H1 (cell line): ENCODE data around the gene COA1. TPM values are rescaled to one million over a fixed set of nuclear protein-coding genes. Genes with fewer than 3 reads are reported as not detected.

Experiments
- CTCF ChIA-PET: fragments of 300-600 bp; sonication (Branson Sonifier 250); formaldehyde crosslinking; loops from one replicate; lab custom pipeline; 2021; ENCODE audit not compliant: partially characterized antibody; lab: Charles Lee
- POLR2A ChIA-PET: fragments of 300-600 bp; sonication (Branson Sonifier 250); formaldehyde crosslinking; loops from one replicate; lab custom pipeline; 2021; ENCODE audit warnings: inconsistent platforms; ENCODE audit not compliant: partially characterized antibody; lab: Charles Lee
- DNase-seq, 2 experiments: peaks; one replicate each; pipeline versions ENCODE4 v3.0.0 to v3.0.0-alpha.2; 2010 to 2022; ENCODE audit warnings: low spot score in 2 of 2, low read depth in 1 of 2, mixed read lengths in 1 of 2
- FAIRE-seq: peaks from 2 replicates; lab custom pipeline; 2011; peaks lifted over from hg19 to GRCh38; lab: Jason Lieb, UNC
- H2AFZ ChIP-seq: 2 replicates; pipeline ENCODE4 v1.8.1; 2012; ENCODE audit warnings: low read length, inconsistent platforms
- H2AK5ac ChIP-seq: 2 replicates; pipeline ENCODE4 v1.6.1; 2013; ENCODE audit warnings: low read depth, low read length
- H2BK120ac ChIP-seq: replicated peaks from 2 replicates; pipeline ENCODE3; 2013; ENCODE audit warnings: low read depth, low read length, inconsistent platforms
- H2BK12ac ChIP-seq: 2 replicates; pipeline ENCODE4 v1.6.1; 2013; ENCODE audit warnings: low read depth, low read length
- H2BK15ac ChIP-seq: 2 replicates; pipeline ENCODE4 v1.6.1; 2013; ENCODE audit warnings: low read length
- H2BK20ac ChIP-seq: 2 replicates; pipeline ENCODE4 v1.6.1; 2013; ENCODE audit warnings: low read length
- H2BK5ac ChIP-seq: 2 replicates; pipeline ENCODE4 v1.6.1; 2013; ENCODE audit warnings: low read depth, low read length
- H3K14ac ChIP-seq: 2 replicates; pipeline ENCODE4 v1.6.1; 2013; ENCODE audit warnings: inconsistent platforms; ENCODE audit not compliant: insufficient read length
- H3K18ac ChIP-seq: 2 replicates; pipeline ENCODE4 v1.6.1; 2013; ENCODE audit warnings: low read length; ENCODE audit errors: extremely low read depth
- H3K23ac ChIP-seq: 2 replicates; pipeline ENCODE4 v1.6.1; 2013; ENCODE audit warnings: inconsistent platforms; ENCODE audit not compliant: insufficient read length
- H3K23me2 ChIP-seq: 2 replicates; pipeline ENCODE4 v1.6.1; 2013; ENCODE audit warnings: low read depth, low read length
- H3K27ac ChIP-seq: 2 replicates; pipeline ENCODE4 v1.6.1; 2011; ENCODE audit warnings: low read depth, low read length, inconsistent platforms
- H3K27me3 ChIP-seq, 4 experiments: replicated peaks in 1 of 4; 1 replicate in 1 of 4; 2 replicates in 3 of 4; pipeline versions ENCODE4 v1.6.1 to v1.8.1; 2011 to 2013; ENCODE audit warnings: low read length in 3 of 4, mild to moderate bottlenecking in 3 of 4, inconsistent platforms in 2 of 4, mixed read lengths in 2 of 4, moderate library complexity in 1 of 4; ENCODE audit not compliant: control insufficient read depth in 3 of 4, insufficient read depth in 3 of 4; ENCODE audit errors: extremely low read depth in 1 of 4
- H3K36me3 ChIP-seq, 4 experiments: 2 replicates each; pipeline versions ENCODE4 v1.6.1 to v1.8.1; 2011 to 2013; ENCODE audit warnings: mild to moderate bottlenecking in 4 of 4, low read length in 3 of 4, moderate library complexity in 2 of 4, control low read depth in 1 of 4, inconsistent platforms in 1 of 4; ENCODE audit not compliant: insufficient read depth in 4 of 4, control insufficient read depth in 2 of 4
- H3K4ac ChIP-seq: replicated peaks from 2 replicates; pipeline ENCODE3; 2013; ENCODE audit warnings: low read length, low read depth, mixed read lengths, inconsistent platforms; ENCODE audit not compliant: insufficient read length
- H3K4me1 ChIP-seq, 4 experiments: replicated peaks in 1 of 4; 1 replicate in 1 of 4; 2 replicates in 3 of 4; pipeline versions ENCODE4 v1.6.1 to v1.8.1; 2011 to 2013; ENCODE audit warnings: low read length in 3 of 4, inconsistent platforms in 2 of 4, mixed read lengths in 1 of 4; ENCODE audit not compliant: insufficient read depth in 4 of 4, control insufficient read depth in 3 of 4
- H3K4me2 ChIP-seq, 2 experiments: 2 replicates each; pipeline versions ENCODE4 v1.6.1 to v1.8.1; 2011 to 2013; ENCODE audit warnings: low read depth in 2 of 2, low read length in 2 of 2, control low read depth in 1 of 2, inconsistent platforms in 1 of 2, mild to moderate bottlenecking in 1 of 2; ENCODE audit not compliant: insufficient read depth in 1 of 2
- H3K4me3 ChIP-seq, 4 experiments: fragments of 200-600, 300-600 bp in 1 of 4; sonication (generic), shearing (Covaris generic), sonication (Bioruptor Twin) in 1 of 4; 2 replicates each; pipeline versions ENCODE4 v1.5.1 to v1.8.1; 2011 to 2016; ENCODE audit warnings: low read length in 4 of 4, low read depth in 3 of 4, control low read depth in 2 of 4, inconsistent platforms in 2 of 4, mild to moderate bottlenecking in 2 of 4, mixed read lengths in 1 of 4, moderate library complexity in 1 of 4; ENCODE audit not compliant: insufficient read depth in 2 of 4; ENCODE audit errors: extremely low read depth in 1 of 4
- H3K56ac ChIP-seq: replicated peaks from 2 replicates; pipeline ENCODE3; 2013; ENCODE audit warnings: low read depth, mild to moderate bottlenecking, mixed read lengths, low read length, inconsistent platforms; ENCODE audit not compliant: insufficient read length
- H3K79me1 ChIP-seq: 2 replicates; pipeline ENCODE4 v1.6.1; 2013; ENCODE audit warnings: low read depth, low read length, control low read depth
- H3K79me2 ChIP-seq, 2 experiments: 2 replicates each; pipeline versions ENCODE4 v1.6.1 to v1.8.1; 2012 to 2013; ENCODE audit warnings: low read length in 2 of 2, mild to moderate bottlenecking in 2 of 2, inconsistent platforms in 1 of 2; ENCODE audit not compliant: insufficient read depth in 2 of 2, control insufficient read depth in 1 of 2
- H3K9ac ChIP-seq, 4 experiments: replicated peaks in 1 of 4; 1 replicate in 1 of 4; 2 replicates in 3 of 4; pipeline versions ENCODE4 v1.6.1 to v1.8.1; 2011 to 2013; ENCODE audit warnings: low read depth in 3 of 4, low read length in 3 of 4, control low read depth in 2 of 4, mild to moderate bottlenecking in 2 of 4, moderate library complexity in 2 of 4, inconsistent platforms in 1 of 4; ENCODE audit errors: extremely low read depth in 1 of 4
- H3K9me3 ChIP-seq, 2 experiments: 2 replicates each; pipeline versions ENCODE4 v1.6.1 to v1.8.1; 2012 to 2013; ENCODE audit warnings: mild to moderate bottlenecking in 2 of 2, moderate library complexity in 2 of 2, control low read depth in 1 of 2, inconsistent platforms in 1 of 2, low read depth in 1 of 2, low read length in 1 of 2, mixed read lengths in 1 of 2; ENCODE audit not compliant: insufficient read depth in 2 of 2
- H4K20me1 ChIP-seq, 2 experiments: replicated peaks in 1 of 2; 2 replicates each; pipeline versions ENCODE3 to v1.8.1; 2011 to 2013; ENCODE audit warnings: inconsistent platforms in 2 of 2, low read length in 2 of 2, mild to moderate bottlenecking in 1 of 2; ENCODE audit not compliant: insufficient read depth in 2 of 2, control insufficient read depth in 1 of 2
- H4K5ac ChIP-seq: 2 replicates; pipeline ENCODE4 v1.6.1; 2013; ENCODE audit warnings: low read length, low read depth, mixed read lengths, inconsistent platforms; ENCODE audit not compliant: insufficient read length
- H4K8ac ChIP-seq: 2 replicates; pipeline ENCODE4 v1.8.0; 2013; ENCODE audit warnings: mild to moderate bottlenecking, moderate library complexity, low read length, inconsistent platforms; ENCODE audit not compliant: insufficient read depth; ENCODE audit errors: extremely low read depth
- H4K91ac ChIP-seq: replicated peaks from 2 replicates; pipeline ENCODE3; 2013; ENCODE audit warnings: low read length, mixed read lengths, inconsistent platforms; ENCODE audit not compliant: insufficient read length
- BRCA1 ChIP-seq: IDR thresholded peaks from 2 replicates; pipeline ENCODE4 v1.6.1; 2012; ENCODE audit warnings: low read depth, low read length, improper control_type of control experiment
- CREB1 ChIP-seq: IDR thresholded peaks from 2 replicates; pipeline ENCODE4 v1.6.1; 2012; ENCODE audit warnings: inconsistent platforms
- EGR1 ChIP-seq: IDR thresholded peaks from 2 replicates; pipeline ENCODE4 v1.6.1; 2011; ENCODE audit warnings: low read depth, low read length, borderline replicate concordance
- GABPA ChIP-seq: IDR thresholded peaks from 2 replicates; pipeline ENCODE4 v1.6.1; 2011; ENCODE audit warnings: mild to moderate bottlenecking, low read length, moderate library complexity, borderline replicate concordance; ENCODE audit not compliant: insufficient read depth
- GTF2F1 ChIP-seq: IDR thresholded peaks from 2 replicates; pipeline ENCODE4 v1.6.1; 2012; ENCODE audit warnings: low read depth, low read length, improper control_type of control experiment, borderline replicate concordance
- JUN ChIP-seq: IDR thresholded peaks from 2 replicates; pipeline ENCODE4 v1.6.1; 2011; ENCODE audit warnings: low read depth, mild to moderate bottlenecking, improper control_type of control experiment, low read length
- NRF1 ChIP-seq: IDR thresholded peaks from 2 replicates; pipeline ENCODE4 v1.6.1; 2011; ENCODE audit warnings: mild to moderate bottlenecking, low read depth, low read length, improper control_type of control experiment
- SAP30 ChIP-seq: fragments of 300-600 bp; sonication (generic); IDR thresholded peaks from 2 replicates; pipeline ENCODE4 v1.7.1; 2012; ENCODE audit warnings: low read length, moderate library complexity, mild to moderate bottlenecking, inconsistent platforms; ENCODE audit not compliant: insufficient read depth, insufficient replicate concordance
- SP1 ChIP-seq: IDR thresholded peaks from 2 replicates; pipeline ENCODE4 v1.6.1; 2011; ENCODE audit warnings: low read depth, low read length
- SP2 ChIP-seq: IDR thresholded peaks from 2 replicates; pipeline ENCODE4 v1.6.1; 2012; ENCODE audit warnings: mild to moderate bottlenecking, low read length, inconsistent platforms
- TAF7 ChIP-seq: optimal IDR thresholded peaks from 2 replicates; pipeline ENCODE3; 2011; ENCODE audit warnings: low read depth, mild to moderate bottlenecking, inconsistent platforms, low read length, moderate library complexity, borderline replicate concordance
- WGBS, 2 experiments: shearing (Covaris generic) in 1 of 2; methylation state at CpG; one replicate each; pipeline versions ENCODE4 v1.1.6 to v1.1.7; 2013 to 2015; ENCODE audit warnings: low lambda C conversion rate in 2 of 2, mixed read lengths in 2 of 2, inconsistent platforms in 1 of 2, low coverage in 1 of 2, missing lambda C conversion rate in 1 of 2; ENCODE audit not compliant: insufficient replicate concordance in 2 of 2, insufficient coverage in 1 of 2, insufficient read length in 1 of 2; ENCODE audit errors: extremely low coverage in 1 of 2, missing lambda C conversion rate in 1 of 2; 5-methylcytosine and 5-hydroxymethylcytosine counted together
- polyA plus RNA-seq, 7 experiments: library from polyadenylated mRNA; depleted of rRNA in 3 of 7; stranded (reverse) in 5 of 7; unstranded in 2 of 7; fragments of >200 nt in 5 of 7; fragments of 200-250 nt in 2 of 7; gene quantifications; 1 replicate in 5 of 7; 2 replicates in 1 of 7; 4 replicates in 1 of 7; pipeline versions ENCODE4 v1.2.1 to v1.2.3, GENCODE V29; 2011 to 2013; ENCODE audit warnings: missing spikeins in 2 of 7, mixed read lengths in 2 of 7
- total RNA-seq: library from RNA; stranded (reverse); fragmentation: NEBNext Ultra II Directional; extraction: Animal tissue kit (Norgen Biotek cat#: 25700); gene quantifications from 2 replicates; pipeline ENCODE4 v1.2.1, GENCODE V29; 2021
- TF ChIP-seq, protein P1 (sequence below): IDR thresholded peaks from 2 replicates; pipeline ENCODE4 v1.6.1; 2012; ENCODE audit warnings: low read length, inconsistent platforms

The COA1 gene
- total and polyA plus RNA-seq, 2 of the 8 experiments (the other 6 are each of a cell fraction or from before 2014, with no cell fraction given): 98.6 to 143 TPM

DNA sequence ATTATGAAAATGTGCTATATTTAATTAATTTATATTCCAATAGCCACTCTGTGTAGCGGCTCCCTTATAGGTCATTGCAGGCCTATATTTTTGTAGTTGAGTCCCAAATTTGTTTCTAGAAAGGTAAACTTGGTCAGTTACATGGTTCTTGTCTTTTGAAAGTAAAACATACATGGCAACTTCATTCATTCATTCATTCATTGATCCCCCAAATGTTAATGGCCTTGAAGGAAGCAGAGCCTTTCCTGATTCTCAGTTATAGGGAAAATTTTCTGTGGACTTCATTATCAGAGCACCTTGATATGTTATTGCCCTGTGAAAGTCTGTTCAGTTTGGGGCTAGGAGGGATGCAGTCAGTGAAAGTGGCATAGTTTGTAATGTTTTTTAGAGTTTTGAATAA is 32.1 kb upstream of the COA1 start:
- H2BK120ac ChIP-seq: no peak overlapping the region
- ChIA-PET POLR2A (interaction anchor here (1.0 kb wide), 2 partner anchors 179 kb away, joined by 3 read pairs; partner anchors contain the start of gene STK17A), CTCF (interaction anchor here (0.9 to 1.0 kb wide), 3 partner anchors 32 to 184 kb away, joined by 3 to 4 read pairs (median 3); partner anchors contain the start of gene COA1)
- no peak overlapping the region for H2BK15ac ChIP-seq
- H3K79me2 ChIP-seq: no peaks in the 10 kb centered on the region
- H2AK5ac ChIP-seq: no peak overlapping the region
- no peak overlapping the region for H3K9ac ChIP-seq
- H3K14ac ChIP-seq: no peak overlapping the region
- H4K20me1 ChIP-seq: no peaks in the 10 kb centered on the region
- H3K4ac ChIP-seq: no peak overlapping the region
- no peak overlapping the region for H3K56ac ChIP-seq
- peaks cover 3% of the 10 kb centered on the region; the same call in 1 of the 2 replicates for H3K79me1 ChIP-seq
- H3K9me3 ChIP-seq: no peaks in the 10 kb centered on the region
- H4K8ac ChIP-seq: no peak overlapping the region
- H3K4me1 ChIP-seq: peaks cover 0 to 12% (median 8%) of the 10 kb centered on the region in 4 experiments; a peak in 5 of 7 replicates
- FAIRE-seq: no peak
- no peak overlapping the region for H3K4me3 ChIP-seq
- H3K23me2 ChIP-seq: peaks cover 4% of the 10 kb centered on the region
- H4K5ac ChIP-seq: no peak overlapping the region
- no peaks in the 10 kb centered on the region for H3K36me3 ChIP-seq
- H2BK12ac ChIP-seq: no peak overlapping the region
- H3K23ac ChIP-seq: no peak overlapping the region
- DNase-seq: no peak
- no peak overlapping the region for H2AFZ ChIP-seq
- H2BK5ac ChIP-seq: no peak overlapping the region
- H3K18ac ChIP-seq: no peak overlapping the region
- no peak overlapping the region for H3K27ac ChIP-seq
- no peak overlapping the region for H3K4me2 ChIP-seq
- 88% methylated on average over 1 of the region's 1 CpG; no CpG with 5 or more reads in 1 of the 2 experiments for WGBS, 2 experiments
- no peak overlapping the region for H2BK20ac ChIP-seq
- H4K91ac ChIP-seq: no peak overlapping the region
- H3K27me3 ChIP-seq: peaks cover 0 to 10% (median 8%) of the 10 kb centered on the region in 4 experiments; a peak in 4 of 7 replicates
- TF ChIP-seq EGR1 (no peak), BRCA1 (no peak), SP1 (no peak), JUN (no peak), SP2 (no peak), CREB1 (no peak), GABPA (no peak), GTF2F1 (no peak), NRF1 (no peak), SAP30 (no peak), TAF7 (no peak)
- TF ChIP-seq, protein P1, sequence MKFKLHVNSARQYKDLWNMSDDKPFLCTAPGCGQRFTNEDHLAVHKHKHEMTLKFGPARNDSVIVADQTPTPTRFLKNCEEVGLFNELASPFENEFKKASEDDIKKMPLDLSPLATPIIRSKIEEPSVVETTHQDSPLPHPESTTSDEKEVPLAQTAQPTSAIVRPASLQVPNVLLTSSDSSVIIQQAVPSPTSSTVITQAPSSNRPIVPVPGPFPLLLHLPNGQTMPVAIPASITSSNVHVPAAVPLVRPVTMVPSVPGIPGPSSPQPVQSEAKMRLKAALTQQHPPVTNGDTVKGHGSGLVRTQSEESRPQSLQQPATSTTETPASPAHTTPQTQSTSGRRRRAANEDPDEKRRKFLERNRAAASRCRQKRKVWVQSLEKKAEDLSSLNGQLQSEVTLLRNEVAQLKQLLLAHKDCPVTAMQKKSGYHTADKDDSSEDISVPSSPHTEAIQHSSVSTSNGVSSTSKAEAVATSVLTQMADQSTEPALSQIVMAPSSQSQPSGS: no peak
